KMS-11 (cell line): ENCODE measurements around the gene SDC3.

Experiments
- H2AFZ ChIP-seq: fragments of 200-600 bp; sonication (generic); 2 replicates; pipeline ENCODE4 v1.6.1; 2016; ENCODE audit warnings: antibody characterized with exemption, mixed run types, low read depth
- H3K27ac ChIP-seq: fragments of 200-600 bp; sonication (generic); 2 replicates; pipeline ENCODE4 v1.6.1; 2016; ENCODE audit warnings: mild to moderate bottlenecking, mixed run types
- H3K27me3 ChIP-seq: fragments of 200-600 bp; sonication (generic); 2 replicates; pipeline ENCODE4 v1.6.1; 2017; ENCODE audit warnings: mild to moderate bottlenecking, low read depth, mixed run types, moderate library complexity; ENCODE audit not compliant: insufficient read depth
- H3K36me3 ChIP-seq: fragments of 200-600 bp; sonication (generic); 2 replicates; pipeline ENCODE4 v1.6.1; 2017; ENCODE audit warnings: mild to moderate bottlenecking, mixed run types; ENCODE audit not compliant: insufficient read depth
- H3K4me1 ChIP-seq: fragments of 200-600 bp; sonication (generic); 2 replicates; pipeline ENCODE4 v1.6.1; 2016; ENCODE audit warnings: mild to moderate bottlenecking, low read depth, mixed run types; ENCODE audit not compliant: poor library complexity, severe bottlenecking
- H3K4me2 ChIP-seq: fragments of 200-600 bp; sonication (generic); 2 replicates; pipeline ENCODE4 v1.7.0; 2016; ENCODE audit warnings: mild to moderate bottlenecking, mixed run types
- H3K4me3 ChIP-seq: fragments of 200-600 bp; sonication (generic); IDR thresholded peaks from 2 replicates; pipeline ENCODE4 v1.6.1; 2017; ENCODE audit warnings: low read depth, low read length, mixed read lengths; ENCODE audit not compliant: insufficient read depth
- H3K79me2 ChIP-seq: fragments of 200-600 bp; sonication (generic); 2 replicates; pipeline ENCODE4 v1.6.1; 2016; ENCODE audit warnings: low read depth, mixed run types; ENCODE audit not compliant: insufficient read depth
- H3K9ac ChIP-seq: fragments of 200-600 bp; sonication (generic); 2 replicates; pipeline ENCODE4 v1.6.1; 2016; ENCODE audit warnings: mild to moderate bottlenecking, mixed run types
- H4K20me1 ChIP-seq: fragments of 200-600 bp; sonication (generic); 2 replicates; pipeline ENCODE4 v1.6.1; 2016; ENCODE audit warnings: mild to moderate bottlenecking, mixed run types; ENCODE audit not compliant: insufficient read depth
- CTCF ChIP-seq: fragments of 200-600 bp; sonication (generic); conservative IDR thresholded peaks from 2 replicates; pipeline ENCODE4 v1.6.1; 2017; ENCODE audit warnings: low read depth, mild to moderate bottlenecking, antibody characterized with exemption, low read length, moderate library complexity, mixed read lengths

Gene SDC3

GRCh38 chr1:30845904-30846290, 62.7 kb downstream of the SDC3 start:
- H3K9ac ChIP-seq = no peak overlapping the region
- no peak overlapping the region for H2AFZ ChIP-seq
- no peaks in the 10 kb centered on the region for H3K4me1 ChIP-seq
- H3K36me3 ChIP-seq = no peaks in the 10 kb centered on the region
- TF ChIP-seq CTCF = no peak
- H4K20me1 ChIP-seq = no peaks in the 10 kb centered on the region
- no peak overlapping the region for H3K4me3 ChIP-seq
- no peak overlapping the region for H3K4me2 ChIP-seq
- H3K27ac ChIP-seq = no peak overlapping the region
- H3K79me2 ChIP-seq = no peaks in the 10 kb centered on the region
- peaks cover 85% of the 10 kb centered on the region for H3K27me3 ChIP-seq

- Histone ChIP-seq H3K36me3 (no peaks in the 10 kb centered on the region), H3K9ac (no peak overlapping the region), H4K20me1 (no peaks in the 10 kb centered on the region), H3K4me3 (no peak overlapping the region), H2AFZ (no peak overlapping the region), H3K4me2 (no peak overlapping the region), H3K27ac (no peak overlapping the region), H3K79me2 (no peaks in the 10 kb centered on the region), H3K4me1 (no peaks in the 10 kb centered on the region), H3K27me3 (peaks cover 82% of the 10 kb centered on the region)
- TF ChIP-seq CTCF = no peak
Measured at GRCh38 chr1:30845237-30845903, 63.2 kb downstream of the SDC3 start.

GRCh38 chr1:30844631-30845030, 63.9 kb downstream of the SDC3 start:
- Histone ChIP-seq H3K36me3 (no peaks in the 10 kb centered on the region), H2AFZ (no peak overlapping the region), H3K27me3 (peaks cover 82% of the 10 kb centered on the region), H3K79me2 (no peaks in the 10 kb centered on the region), H3K9ac (no peak overlapping the region), H3K4me1 (no peaks in the 10 kb centered on the region), H3K27ac (no peak overlapping the region), H3K4me3 (no peak overlapping the region), H4K20me1 (no peaks in the 10 kb centered on the region), H3K4me2 (no peak overlapping the region)
- TF ChIP-seq CTCF = no peak

GRCh38 chr1:30842697-30843354, 65.7 kb downstream of the SDC3 start:
- no peak overlapping the region for H2AFZ ChIP-seq
- H3K4me1 ChIP-seq = no peaks in the 10 kb centered on the region
- H3K4me2 ChIP-seq = no peak overlapping the region
- no peaks in the 10 kb centered on the region for H3K36me3 ChIP-seq
- TF ChIP-seq CTCF = no peak
- H3K4me3 ChIP-seq = no peak overlapping the region
- no peaks in the 10 kb centered on the region for H4K20me1 ChIP-seq
- H3K27me3 ChIP-seq = peaks cover 71% of the 10 kb centered on the region
- no peaks in the 10 kb centered on the region for H3K79me2 ChIP-seq
- H3K9ac ChIP-seq = no peak overlapping the region
- no peak overlapping the region for H3K27ac ChIP-seq
